ENCODE data around the gene MAN1A1.

MAN1A1 gene

GRCh38 chr6:119273272-119274196 lies 76.0 kb downstream of the MAN1A1 start:
- no peak for TF ChIP-seq EZH2 (optimal IDR thresholded peaks at IDR 0.05; ENCODE audit: low read depth, low read length)
- TF ChIP-seq EZH2phosphoT487 (IDR thresholded peaks at IDR 0.05; ENCODE audit: low read length), result no peak
- no peak for TF ChIP-seq CTCF (IDR thresholded peaks at IDR 0.05; ENCODE audit: low read length)
- H2AFZ ChIP-seq (ENCODE audit: low read length), result no peak overlapping the region
- H3K27ac ChIP-seq (ENCODE audit: low read length), result no peak overlapping the region
- no peak overlapping the region for H3K9ac ChIP-seq (ENCODE audit: low read length)
- no peaks in the 10 kb centered on the region; the same call in 1 of the 2 replicates for H3F3A ChIP-seq (ENCODE audit: insufficient read depth, low read length)
- peaks cover 68% of the 10 kb centered on the region for H3K79me2 ChIP-seq (ENCODE audit: low read length)
- no peaks in the 10 kb centered on the region for H3K4me1 ChIP-seq (ENCODE audit: low read length)
- 0 out of 2 replicates have a peak, but pooled peaks cover 9% of the 10 kb centered on the region for H3K36me3 ChIP-seq (replicated peaks; ENCODE audit: insufficient read depth, low read length)
- no peaks in the 10 kb centered on the region for H3K9me2 ChIP-seq (replicated peaks; ENCODE audit: insufficient read depth, low read length)
- no peak overlapping the region for H3K4me3 ChIP-seq (ENCODE audit: low read length)
- no peaks in the 10 kb centered on the region for H3K27me3 ChIP-seq (replicated peaks; ENCODE audit: insufficient read depth, low read length)
- H4K20me1 ChIP-seq (ENCODE audit: insufficient read depth, low read length), result no peaks in the 10 kb centered on the region
- H3K4me2 ChIP-seq (ENCODE audit: low read depth, low read length), result no peak overlapping the region
- H3K9me3 ChIP-seq (replicated peaks; ENCODE audit: insufficient read depth, low read length), result no peaks in the 10 kb centered on the region
- DNase-seq, result no peak

- H3K4me3 ChIP-seq (ENCODE audit: low read length), result no peak overlapping the region
- H3K4me1 ChIP-seq (ENCODE audit: low read length), result no peaks in the 10 kb centered on the region
- no peak for TF ChIP-seq EZH2phosphoT487 (IDR thresholded peaks at IDR 0.05; ENCODE audit: low read length)
- TF ChIP-seq CTCF (IDR thresholded peaks at IDR 0.05; ENCODE audit: low read length), result no peak
- TF ChIP-seq EZH2 (optimal IDR thresholded peaks at IDR 0.05; ENCODE audit: low read depth, low read length), result no peak
- H3K9me2 ChIP-seq (replicated peaks; ENCODE audit: insufficient read depth, low read length), result no peaks in the 10 kb centered on the region
- no peak overlapping the region for H3K27ac ChIP-seq (ENCODE audit: low read length)
- 0 out of 2 replicates have a peak, but pooled peaks cover 6% of the 10 kb centered on the region for H3K36me3 ChIP-seq (replicated peaks; ENCODE audit: insufficient read depth, low read length)
- H3K4me2 ChIP-seq (ENCODE audit: low read depth, low read length), result no peak overlapping the region
- no peaks in the 10 kb centered on the region for H3K27me3 ChIP-seq (replicated peaks; ENCODE audit: insufficient read depth, low read length)
- H2AFZ ChIP-seq (ENCODE audit: low read length), result no peak overlapping the region
- no peak for DNase-seq
- no peaks in the 10 kb centered on the region for H3F3A ChIP-seq (ENCODE audit: insufficient read depth, low read length)
- no peak overlapping the region for H3K9ac ChIP-seq (ENCODE audit: low read length)
- peaks cover 72% of the 10 kb centered on the region for H3K79me2 ChIP-seq (ENCODE audit: low read length)
- H4K20me1 ChIP-seq (ENCODE audit: insufficient read depth, low read length), result no peaks in the 10 kb centered on the region
- no peaks in the 10 kb centered on the region for H3K9me3 ChIP-seq (replicated peaks; ENCODE audit: insufficient read depth, low read length)
Measured at GRCh38 chr6:119270545-119270944, 79.0 kb downstream of the MAN1A1 start.

DNA sequence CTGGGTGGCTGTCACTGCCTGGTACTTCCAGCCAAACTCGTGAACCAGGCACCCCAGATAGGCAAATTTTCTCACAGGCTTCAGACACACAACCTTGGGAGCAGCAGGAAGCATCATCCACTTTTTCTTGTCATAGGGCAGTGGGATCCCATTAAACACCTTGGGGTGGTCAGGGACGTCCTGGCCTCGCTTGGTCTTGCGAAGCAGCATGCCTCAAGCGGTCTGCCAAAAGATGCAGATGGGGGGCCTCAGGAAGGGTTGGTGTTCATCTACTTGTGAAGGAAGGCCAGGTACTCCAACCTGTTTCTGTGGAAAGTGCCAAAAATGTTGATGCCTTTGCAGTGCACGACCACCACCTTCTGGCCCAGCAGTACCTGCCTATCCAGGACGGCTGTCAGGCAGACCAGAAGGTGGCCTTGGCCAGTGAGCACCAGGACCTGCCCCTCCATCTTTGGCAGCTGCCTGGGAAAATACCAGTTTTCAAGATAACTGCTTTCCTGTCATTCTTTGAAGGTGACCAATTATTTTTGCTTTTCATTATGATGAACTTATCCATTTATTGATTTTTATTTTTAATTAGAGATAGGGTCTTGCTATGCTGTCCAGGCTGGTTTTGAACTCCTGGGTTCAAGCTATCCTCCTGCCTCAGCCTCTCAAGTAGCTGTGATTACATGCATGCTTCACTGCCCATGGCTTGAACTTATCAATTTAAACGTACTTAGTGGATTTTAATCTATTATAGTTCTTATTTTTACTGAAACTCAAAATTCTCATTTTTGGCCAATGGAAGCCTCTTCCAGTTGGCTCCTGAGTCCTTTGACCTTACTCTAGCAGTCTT lies 80.1 kb downstream of the MAN1A1 start:
- TF ChIP-seq EZH2phosphoT487 (IDR thresholded peaks at IDR 0.05; ENCODE audit: low read length), result no peak
- no peak for TF ChIP-seq CTCF (IDR thresholded peaks at IDR 0.05; ENCODE audit: low read length)
- no peak for TF ChIP-seq EZH2 (optimal IDR thresholded peaks at IDR 0.05; ENCODE audit: low read depth, low read length)
- H3K36me3 ChIP-seq (replicated peaks; ENCODE audit: insufficient read depth, low read length), result 0 out of 2 replicates have a peak, but pooled peaks cover 6% of the 10 kb centered on the region
- H3F3A ChIP-seq (ENCODE audit: insufficient read depth, low read length), result no peaks in the 10 kb centered on the region
- no peaks in the 10 kb centered on the region for H3K4me1 ChIP-seq (ENCODE audit: low read length)
- DNase-seq, result no peak
- no peak overlapping the region for H3K4me2 ChIP-seq (ENCODE audit: low read depth, low read length)
- no peak overlapping the region for H3K4me3 ChIP-seq (ENCODE audit: low read length)
- no peak overlapping the region for H3K27ac ChIP-seq (ENCODE audit: low read length)
- H2AFZ ChIP-seq (ENCODE audit: low read length), result no peak overlapping the region
- no peaks in the 10 kb centered on the region for H3K27me3 ChIP-seq (replicated peaks; ENCODE audit: insufficient read depth, low read length)
- no peak overlapping the region for H3K9ac ChIP-seq (ENCODE audit: low read length)
- H4K20me1 ChIP-seq (ENCODE audit: insufficient read depth, low read length), result no peaks in the 10 kb centered on the region
- H3K9me2 ChIP-seq (replicated peaks; ENCODE audit: insufficient read depth, low read length), result no peaks in the 10 kb centered on the region
- no peaks in the 10 kb centered on the region for H3K9me3 ChIP-seq (replicated peaks; ENCODE audit: insufficient read depth, low read length)
- H3K79me2 ChIP-seq (ENCODE audit: low read length), result peaks cover 77% of the 10 kb centered on the region

Measured in MM.1S (cell line).